Fibroblast of the aortic adventitia (primary cell): ENCODE data around the gene GARIN1A. TPM values are rescaled to one million over a fixed set of nuclear protein-coding genes. Genes with fewer than 3 reads are reported as not detected.
A peak's percentile ranks its signal among the peaks of the same experiment; 100 is the strongest.
"Not testable (repeated sequence)": the region's sequence is repeated elsewhere in the genome, so short reads cannot be mapped to it uniquely, and the experiment has no call there.

Source experiments
- DNase-seq: peaks from one replicate; pipeline ENCODE4 v3.0.0-alpha.2; 2010; ENCODE audit warnings: low read depth
- H3K4me3 ChIP-seq: 2 replicates; pipeline ENCODE4 v1.5.1; 2011; ENCODE audit warnings: low read depth, mild to moderate bottlenecking, control low read depth, low read length, moderate library complexity
- CTCF ChIP-seq: IDR thresholded peaks from 2 replicates; pipeline ENCODE4 v1.5.1; 2011; ENCODE audit warnings: mild to moderate bottlenecking, low read length, control low read depth, inconsistent platforms; ENCODE audit not compliant: insufficient read depth
- total RNA-seq: library from RNA; depleted of rRNA; stranded (reverse); fragments of >200 nt; gene quantifications from 2 replicates; pipeline ENCODE4 v1.2.3, GENCODE V29; 2012; ENCODE audit warnings: low replicate concordance

Gene GARIN1A
- total RNA-seq = 1.2 and 3.1 TPM in 2 replicates

GRCh38 chr7:128671992-128672391 lies at the start of gene GARIN1A:
TSS of gene GARIN1A (plus strand) at chr7:128672292. CDS start at chr7:128672398, 106 bp downstream.
- no peak for DNase-seq
- TF ChIP-seq CTCF = no peak
- H3K4me3 ChIP-seq = no peak within 1 kb of the TSS

GRCh38 chr7:128627124-128627523 lies 45.0 kb upstream of the GARIN1A start:
- H3K4me3 ChIP-seq = not testable (repeated sequence)
- DNase-seq = peak; percentile 64

GRCh38 chr7:128633915-128634314 lies 38.2 kb upstream of the GARIN1A start:
- DNase-seq, H3K4me3 ChIP-seq: not testable (repeated sequence)

- H3K4me3 ChIP-seq, DNase-seq: not testable (repeated sequence)
Observed at GRCh38 chr7:128645206-128645605, 26.9 kb upstream of the GARIN1A start.

GRCh38 chr7:128645844-128646243 lies 26.2 kb upstream of the GARIN1A start:
- DNase-seq, H3K4me3 ChIP-seq: not testable (repeated sequence)

- not testable (repeated sequence) for DNase-seq, H3K4me3 ChIP-seq
Observed at GRCh38 chr7:128646877-128647276, 25.2 kb upstream of the GARIN1A start.

- DNase-seq, H3K4me3 ChIP-seq: not testable (repeated sequence)
Observed at GRCh38 chr7:128651096-128651495, 21.0 kb upstream of the GARIN1A start.

GRCh38 chr7:128652606-128653005 lies 19.5 kb upstream of the GARIN1A start:
- H3K4me3 ChIP-seq, DNase-seq: not testable (repeated sequence)

- not testable (repeated sequence) for H3K4me3 ChIP-seq, DNase-seq
Observed at GRCh38 chr7:128653197-128653596, 18.9 kb upstream of the GARIN1A start.

- not testable (repeated sequence) for H3K4me3 ChIP-seq, DNase-seq
Observed at GRCh38 chr7:128654080-128654479, 18.0 kb upstream of the GARIN1A start.

GRCh38 chr7:128654501-128654900 lies 17.6 kb upstream of the GARIN1A start:
- H3K4me3 ChIP-seq, DNase-seq: not testable (repeated sequence)

GRCh38 chr7:128658428-128658827 lies 13.7 kb upstream of the GARIN1A start:
- DNase-seq, H3K4me3 ChIP-seq: not testable (repeated sequence)

GRCh38 chr7:128660596-128660995 lies 11.5 kb upstream of the GARIN1A start:
- no peak for TF ChIP-seq CTCF
- H3K4me3 ChIP-seq = no peak overlapping the region
- DNase-seq = no peak
